ENCODE measurements around the gene CLIP4. TPM values are rescaled to one million over a fixed set of nuclear protein-coding genes. Genes with fewer than 3 reads are reported as not detected.

Gene CLIP4
- polyA plus RNA-seq, 1 of the 3 experiments (the other 2 are of a cell fraction): 12.7 TPM

DNA sequence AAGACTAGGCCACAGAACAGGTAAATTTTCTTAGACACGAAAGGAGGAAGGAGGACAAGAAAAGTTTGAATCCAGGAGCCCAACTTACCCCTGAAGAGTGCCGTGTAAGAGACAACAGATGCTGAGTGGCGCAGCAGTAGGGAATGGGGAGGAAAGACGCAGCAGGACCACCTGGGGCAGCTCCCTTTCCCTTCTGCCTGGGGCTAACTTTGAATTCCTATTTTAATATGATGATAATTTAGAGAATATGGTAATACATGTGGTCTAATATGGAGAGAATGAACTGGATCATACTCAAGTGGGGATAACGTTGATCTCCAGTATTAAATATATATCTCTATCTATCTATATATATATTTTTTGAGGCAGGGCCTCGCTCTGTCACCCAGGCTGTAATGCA, 69.3 kb downstream of the CLIP4 start:
- TF ChIP-seq SIN3A (IDR thresholded peaks at IDR 0.05; ENCODE audit: borderline replicate concordance, low read depth, low read length) (no peak), NFIC (IDR thresholded peaks at IDR 0.05; ENCODE audit: borderline replicate concordance) (no peak), MEF2A (IDR thresholded peaks at IDR 0.05; ENCODE audit: borderline replicate concordance, low read depth) (no peak), MXI1 (IDR thresholded peaks at IDR 0.05; ENCODE audit: low read depth, low read length) (no peak), GATA2 (CRISPR knock-in tag; IDR thresholded peaks at IDR 0.05) (no peak), YY1 (IDR thresholded peaks at IDR 0.05; ENCODE audit: low read depth) (no peak), FOXJ3 (CRISPR knock-in tag; IDR thresholded peaks at IDR 0.05) (no peak), RCOR1 (IDR thresholded peaks at IDR 0.05; ENCODE audit: low read length) (no peak)
- TF ChIP-seq, protein P1, sequence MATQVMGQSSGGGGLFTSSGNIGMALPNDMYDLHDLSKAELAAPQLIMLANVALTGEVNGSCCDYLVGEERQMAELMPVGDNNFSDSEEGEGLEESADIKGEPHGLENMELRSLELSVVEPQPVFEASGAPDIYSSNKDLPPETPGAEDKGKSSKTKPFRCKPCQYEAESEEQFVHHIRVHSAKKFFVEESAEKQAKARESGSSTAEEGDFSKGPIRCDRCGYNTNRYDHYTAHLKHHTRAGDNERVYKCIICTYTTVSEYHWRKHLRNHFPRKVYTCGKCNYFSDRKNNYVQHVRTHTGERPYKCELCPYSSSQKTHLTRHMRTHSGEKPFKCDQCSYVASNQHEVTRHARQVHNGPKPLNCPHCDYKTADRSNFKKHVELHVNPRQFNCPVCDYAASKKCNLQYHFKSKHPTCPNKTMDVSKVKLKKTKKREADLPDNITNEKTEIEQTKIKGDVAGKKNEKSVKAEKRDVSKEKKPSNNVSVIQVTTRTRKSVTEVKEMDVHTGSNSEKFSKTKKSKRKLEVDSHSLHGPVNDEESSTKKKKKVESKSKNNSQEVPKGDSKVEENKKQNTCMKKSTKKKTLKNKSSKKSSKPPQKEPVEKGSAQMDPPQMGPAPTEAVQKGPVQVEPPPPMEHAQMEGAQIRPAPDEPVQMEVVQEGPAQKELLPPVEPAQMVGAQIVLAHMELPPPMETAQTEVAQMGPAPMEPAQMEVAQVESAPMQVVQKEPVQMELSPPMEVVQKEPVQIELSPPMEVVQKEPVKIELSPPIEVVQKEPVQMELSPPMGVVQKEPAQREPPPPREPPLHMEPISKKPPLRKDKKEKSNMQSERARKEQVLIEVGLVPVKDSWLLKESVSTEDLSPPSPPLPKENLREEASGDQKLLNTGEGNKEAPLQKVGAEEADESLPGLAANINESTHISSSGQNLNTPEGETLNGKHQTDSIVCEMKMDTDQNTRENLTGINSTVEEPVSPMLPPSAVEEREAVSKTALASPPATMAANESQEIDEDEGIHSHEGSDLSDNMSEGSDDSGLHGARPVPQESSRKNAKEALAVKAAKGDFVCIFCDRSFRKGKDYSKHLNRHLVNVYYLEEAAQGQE (IDR thresholded peaks at IDR 0.05; ENCODE audit: low read depth, low read length): no peak
- TF ChIP-seq, protein P2, sequence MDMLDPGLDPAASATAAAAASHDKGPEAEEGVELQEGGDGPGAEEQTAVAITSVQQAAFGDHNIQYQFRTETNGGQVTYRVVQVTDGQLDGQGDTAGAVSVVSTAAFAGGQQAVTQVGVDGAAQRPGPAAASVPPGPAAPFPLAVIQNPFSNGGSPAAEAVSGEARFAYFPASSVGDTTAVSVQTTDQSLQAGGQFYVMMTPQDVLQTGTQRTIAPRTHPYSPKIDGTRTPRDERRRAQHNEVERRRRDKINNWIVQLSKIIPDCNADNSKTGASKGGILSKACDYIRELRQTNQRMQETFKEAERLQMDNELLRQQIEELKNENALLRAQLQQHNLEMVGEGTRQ (IDR thresholded peaks at IDR 0.05; ENCODE audit: borderline replicate concordance, low read depth, low read length): no peak
- TF ChIP-seq, protein P3, sequence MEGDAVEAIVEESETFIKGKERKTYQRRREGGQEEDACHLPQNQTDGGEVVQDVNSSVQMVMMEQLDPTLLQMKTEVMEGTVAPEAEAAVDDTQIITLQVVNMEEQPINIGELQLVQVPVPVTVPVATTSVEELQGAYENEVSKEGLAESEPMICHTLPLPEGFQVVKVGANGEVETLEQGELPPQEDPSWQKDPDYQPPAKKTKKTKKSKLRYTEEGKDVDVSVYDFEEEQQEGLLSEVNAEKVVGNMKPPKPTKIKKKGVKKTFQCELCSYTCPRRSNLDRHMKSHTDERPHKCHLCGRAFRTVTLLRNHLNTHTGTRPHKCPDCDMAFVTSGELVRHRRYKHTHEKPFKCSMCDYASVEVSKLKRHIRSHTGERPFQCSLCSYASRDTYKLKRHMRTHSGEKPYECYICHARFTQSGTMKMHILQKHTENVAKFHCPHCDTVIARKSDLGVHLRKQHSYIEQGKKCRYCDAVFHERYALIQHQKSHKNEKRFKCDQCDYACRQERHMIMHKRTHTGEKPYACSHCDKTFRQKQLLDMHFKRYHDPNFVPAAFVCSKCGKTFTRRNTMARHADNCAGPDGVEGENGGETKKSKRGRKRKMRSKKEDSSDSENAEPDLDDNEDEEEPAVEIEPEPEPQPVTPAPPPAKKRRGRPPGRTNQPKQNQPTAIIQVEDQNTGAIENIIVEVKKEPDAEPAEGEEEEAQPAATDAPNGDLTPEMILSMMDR (IDR thresholded peaks at IDR 0.05): no peak
- TF ChIP-seq, protein P4, sequence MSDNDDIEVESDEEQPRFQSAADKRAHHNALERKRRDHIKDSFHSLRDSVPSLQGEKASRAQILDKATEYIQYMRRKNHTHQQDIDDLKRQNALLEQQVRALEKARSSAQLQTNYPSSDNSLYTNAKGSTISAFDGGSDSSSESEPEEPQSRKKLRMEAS (IDR thresholded peaks at IDR 0.05; ENCODE audit: low read depth): no peak
- Histone ChIP-seq H3F3A (replicated peaks; ENCODE audit: insufficient read depth) (no peaks in the 10 kb centered on the region), H3K4me2 (no peak overlapping the region), H3K36me3 (replicated peaks in 1 of 2; ENCODE audit: control insufficient read depth in 1 of 2, insufficient read depth in 2 of 2, low read length in 1 of 2) (peaks cover 10 to 45% of the 10 kb centered on the region in 2 experiments), H2AFZ (ENCODE audit: low read depth) (no peak overlapping the region), H4K20me1 (ENCODE audit: insufficient read depth) (no peaks in the 10 kb centered on the region), H3K4me3 (ENCODE audit: low read depth in 2 of 2, low read length in 1 of 2) (no peak overlapping the region), H3K27ac (ENCODE audit: low read depth in 2 of 2, low read length in 1 of 2) (no peak overlapping the region), H3K27me3 (ENCODE audit: insufficient read depth) (no peaks in the 10 kb centered on the region), H3K79me2 (ENCODE audit: insufficient read depth) (no peaks in the 10 kb centered on the region), H3K9me2 (no peaks in the 10 kb centered on the region), H3K9me3 (no peaks in the 10 kb centered on the region), H3K4me1 (ENCODE audit: control insufficient read depth in 1 of 2, insufficient read depth in 2 of 2, low read depth in 1 of 2, low read length in 1 of 2) (peaks cover 0 to 3% of the 10 kb centered on the region in 2 experiments; a peak in 2 of 4 replicates), H3K9ac (no peak overlapping the region)
- DNase-seq: no peak
- ChIA-PET CTCF (interaction anchor here (0.7 to 2.2 kb wide), 4 partner anchors 9 to 226 kb away, joined by 3 to 8 read pairs (median 6); no protein-coding TSS in a partner anchor), POLR2A (no interaction called here)
- 96% methylated on average over 6 of the region's 6 CpGs for WGBS (ENCODE audit: low lambda C conversion rate)

Measured in SK-N-SH (cell line).